Measurements from ENCODE around the gene TRPM1.

DNA sequence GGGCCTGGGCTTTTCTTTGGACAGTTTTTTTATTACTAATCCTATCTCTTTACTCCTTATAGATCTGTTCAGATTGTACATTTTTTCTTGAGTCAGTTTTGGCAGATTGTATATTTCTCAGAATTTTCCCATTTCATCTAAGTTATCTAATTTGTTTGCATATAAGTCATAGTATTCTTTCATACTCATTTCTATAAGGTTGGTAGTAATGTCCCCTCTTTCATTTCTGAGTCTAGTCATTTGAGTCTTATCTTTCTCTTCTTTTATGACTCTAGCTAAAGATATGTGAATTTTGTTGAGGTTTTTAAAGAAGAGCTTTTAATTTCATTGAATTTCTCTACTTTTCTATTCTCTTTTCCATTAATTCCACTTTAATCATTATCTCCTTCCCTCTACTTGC is 27.2 kb downstream of the TRPM1 start:
- TF ChIP-seq, protein P1, sequence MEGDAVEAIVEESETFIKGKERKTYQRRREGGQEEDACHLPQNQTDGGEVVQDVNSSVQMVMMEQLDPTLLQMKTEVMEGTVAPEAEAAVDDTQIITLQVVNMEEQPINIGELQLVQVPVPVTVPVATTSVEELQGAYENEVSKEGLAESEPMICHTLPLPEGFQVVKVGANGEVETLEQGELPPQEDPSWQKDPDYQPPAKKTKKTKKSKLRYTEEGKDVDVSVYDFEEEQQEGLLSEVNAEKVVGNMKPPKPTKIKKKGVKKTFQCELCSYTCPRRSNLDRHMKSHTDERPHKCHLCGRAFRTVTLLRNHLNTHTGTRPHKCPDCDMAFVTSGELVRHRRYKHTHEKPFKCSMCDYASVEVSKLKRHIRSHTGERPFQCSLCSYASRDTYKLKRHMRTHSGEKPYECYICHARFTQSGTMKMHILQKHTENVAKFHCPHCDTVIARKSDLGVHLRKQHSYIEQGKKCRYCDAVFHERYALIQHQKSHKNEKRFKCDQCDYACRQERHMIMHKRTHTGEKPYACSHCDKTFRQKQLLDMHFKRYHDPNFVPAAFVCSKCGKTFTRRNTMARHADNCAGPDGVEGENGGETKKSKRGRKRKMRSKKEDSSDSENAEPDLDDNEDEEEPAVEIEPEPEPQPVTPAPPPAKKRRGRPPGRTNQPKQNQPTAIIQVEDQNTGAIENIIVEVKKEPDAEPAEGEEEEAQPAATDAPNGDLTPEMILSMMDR (IDR thresholded peaks at IDR 0.05) = no peak
- TF ChIP-seq, protein P2, sequence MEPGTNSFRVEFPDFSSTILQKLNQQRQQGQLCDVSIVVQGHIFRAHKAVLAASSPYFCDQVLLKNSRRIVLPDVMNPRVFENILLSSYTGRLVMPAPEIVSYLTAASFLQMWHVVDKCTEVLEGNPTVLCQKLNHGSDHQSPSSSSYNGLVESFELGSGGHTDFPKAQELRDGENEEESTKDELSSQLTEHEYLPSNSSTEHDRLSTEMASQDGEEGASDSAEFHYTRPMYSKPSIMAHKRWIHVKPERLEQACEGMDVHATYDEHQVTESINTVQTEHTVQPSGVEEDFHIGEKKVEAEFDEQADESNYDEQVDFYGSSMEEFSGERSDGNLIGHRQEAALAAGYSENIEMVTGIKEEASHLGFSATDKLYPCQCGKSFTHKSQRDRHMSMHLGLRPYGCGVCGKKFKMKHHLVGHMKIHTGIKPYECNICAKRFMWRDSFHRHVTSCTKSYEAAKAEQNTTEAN (CRISPR knock-in tag; IDR thresholded peaks at IDR 0.05) = no peak
- TF ChIP-seq, protein P3, sequence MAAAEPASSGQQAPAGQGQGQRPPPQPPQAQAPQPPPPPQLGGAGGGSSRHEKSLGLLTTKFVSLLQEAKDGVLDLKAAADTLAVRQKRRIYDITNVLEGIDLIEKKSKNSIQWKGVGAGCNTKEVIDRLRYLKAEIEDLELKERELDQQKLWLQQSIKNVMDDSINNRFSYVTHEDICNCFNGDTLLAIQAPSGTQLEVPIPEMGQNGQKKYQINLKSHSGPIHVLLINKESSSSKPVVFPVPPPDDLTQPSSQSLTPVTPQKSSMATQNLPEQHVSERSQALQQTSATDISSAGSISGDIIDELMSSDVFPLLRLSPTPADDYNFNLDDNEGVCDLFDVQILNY (CRISPR knock-in tag; IDR thresholded peaks at IDR 0.05) = no peak
- TF ChIP-seq, protein P4, sequence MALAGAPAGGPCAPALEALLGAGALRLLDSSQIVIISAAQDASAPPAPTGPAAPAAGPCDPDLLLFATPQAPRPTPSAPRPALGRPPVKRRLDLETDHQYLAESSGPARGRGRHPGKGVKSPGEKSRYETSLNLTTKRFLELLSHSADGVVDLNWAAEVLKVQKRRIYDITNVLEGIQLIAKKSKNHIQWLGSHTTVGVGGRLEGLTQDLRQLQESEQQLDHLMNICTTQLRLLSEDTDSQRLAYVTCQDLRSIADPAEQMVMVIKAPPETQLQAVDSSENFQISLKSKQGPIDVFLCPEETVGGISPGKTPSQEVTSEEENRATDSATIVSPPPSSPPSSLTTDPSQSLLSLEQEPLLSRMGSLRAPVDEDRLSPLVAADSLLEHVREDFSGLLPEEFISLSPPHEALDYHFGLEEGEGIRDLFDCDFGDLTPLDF (CRISPR knock-in tag; IDR thresholded peaks at IDR 0.05) = no peak
- TF ChIP-seq, protein P5, sequence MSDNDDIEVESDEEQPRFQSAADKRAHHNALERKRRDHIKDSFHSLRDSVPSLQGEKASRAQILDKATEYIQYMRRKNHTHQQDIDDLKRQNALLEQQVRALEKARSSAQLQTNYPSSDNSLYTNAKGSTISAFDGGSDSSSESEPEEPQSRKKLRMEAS (CRISPR knock-in tag; IDR thresholded peaks at IDR 0.05) = no peak
- no peak for TF ChIP-seq NR2C2 (CRISPR knock-in tag; IDR thresholded peaks at IDR 0.05)
- TF ChIP-seq, protein P6, sequence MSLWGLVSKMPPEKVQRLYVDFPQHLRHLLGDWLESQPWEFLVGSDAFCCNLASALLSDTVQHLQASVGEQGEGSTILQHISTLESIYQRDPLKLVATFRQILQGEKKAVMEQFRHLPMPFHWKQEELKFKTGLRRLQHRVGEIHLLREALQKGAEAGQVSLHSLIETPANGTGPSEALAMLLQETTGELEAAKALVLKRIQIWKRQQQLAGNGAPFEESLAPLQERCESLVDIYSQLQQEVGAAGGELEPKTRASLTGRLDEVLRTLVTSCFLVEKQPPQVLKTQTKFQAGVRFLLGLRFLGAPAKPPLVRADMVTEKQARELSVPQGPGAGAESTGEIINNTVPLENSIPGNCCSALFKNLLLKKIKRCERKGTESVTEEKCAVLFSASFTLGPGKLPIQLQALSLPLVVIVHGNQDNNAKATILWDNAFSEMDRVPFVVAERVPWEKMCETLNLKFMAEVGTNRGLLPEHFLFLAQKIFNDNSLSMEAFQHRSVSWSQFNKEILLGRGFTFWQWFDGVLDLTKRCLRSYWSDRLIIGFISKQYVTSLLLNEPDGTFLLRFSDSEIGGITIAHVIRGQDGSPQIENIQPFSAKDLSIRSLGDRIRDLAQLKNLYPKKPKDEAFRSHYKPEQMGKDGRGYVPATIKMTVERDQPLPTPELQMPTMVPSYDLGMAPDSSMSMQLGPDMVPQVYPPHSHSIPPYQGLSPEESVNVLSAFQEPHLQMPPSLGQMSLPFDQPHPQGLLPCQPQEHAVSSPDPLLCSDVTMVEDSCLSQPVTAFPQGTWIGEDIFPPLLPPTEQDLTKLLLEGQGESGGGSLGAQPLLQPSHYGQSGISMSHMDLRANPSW (CRISPR knock-in tag; conservative IDR thresholded peaks at IDR 0.05; ENCODE audit: low read depth) = no peak

Measured in WTC11 (cell line).